ENCODE data around the gene TMEM106C. TPM values are rescaled to one million over a fixed set of nuclear protein-coding genes. Genes with fewer than 3 reads are reported as not detected.

The TMEM106C gene
- total RNA-seq, 1 donor from 2014 or later = 76.1 TPM

DNA sequence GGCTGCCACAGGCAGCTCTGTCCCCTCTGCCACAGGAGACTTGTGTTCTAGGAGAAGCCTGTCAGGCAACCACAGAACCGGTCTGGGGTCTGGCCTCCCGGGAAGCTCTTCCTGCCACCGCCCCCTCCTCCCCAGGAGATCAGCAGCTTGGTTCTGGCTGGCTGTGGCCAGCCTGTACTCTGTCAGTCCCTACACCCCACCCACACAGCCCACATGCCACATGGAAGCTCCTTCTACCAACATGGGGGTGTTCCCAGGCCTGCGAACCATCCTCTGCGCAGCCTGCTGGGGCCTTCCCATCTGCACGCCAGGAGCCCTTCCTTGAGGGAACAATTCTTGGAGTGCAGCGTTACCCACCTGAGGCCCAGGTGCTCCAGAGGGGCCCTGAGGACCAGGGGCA lies 16.8 kb downstream of the TMEM106C start:
- no peak overlapping the region for H3K27ac Mint-ChIP-seq
- TF ChIP-seq, protein P1, sequence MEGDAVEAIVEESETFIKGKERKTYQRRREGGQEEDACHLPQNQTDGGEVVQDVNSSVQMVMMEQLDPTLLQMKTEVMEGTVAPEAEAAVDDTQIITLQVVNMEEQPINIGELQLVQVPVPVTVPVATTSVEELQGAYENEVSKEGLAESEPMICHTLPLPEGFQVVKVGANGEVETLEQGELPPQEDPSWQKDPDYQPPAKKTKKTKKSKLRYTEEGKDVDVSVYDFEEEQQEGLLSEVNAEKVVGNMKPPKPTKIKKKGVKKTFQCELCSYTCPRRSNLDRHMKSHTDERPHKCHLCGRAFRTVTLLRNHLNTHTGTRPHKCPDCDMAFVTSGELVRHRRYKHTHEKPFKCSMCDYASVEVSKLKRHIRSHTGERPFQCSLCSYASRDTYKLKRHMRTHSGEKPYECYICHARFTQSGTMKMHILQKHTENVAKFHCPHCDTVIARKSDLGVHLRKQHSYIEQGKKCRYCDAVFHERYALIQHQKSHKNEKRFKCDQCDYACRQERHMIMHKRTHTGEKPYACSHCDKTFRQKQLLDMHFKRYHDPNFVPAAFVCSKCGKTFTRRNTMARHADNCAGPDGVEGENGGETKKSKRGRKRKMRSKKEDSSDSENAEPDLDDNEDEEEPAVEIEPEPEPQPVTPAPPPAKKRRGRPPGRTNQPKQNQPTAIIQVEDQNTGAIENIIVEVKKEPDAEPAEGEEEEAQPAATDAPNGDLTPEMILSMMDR (IDR thresholded peaks at IDR 0.05; ENCODE audit: unreplicated experiment) = no peak
- DNase-seq (ENCODE audit: low spot score, unreplicated experiment) = no peak
- peaks cover 25% of the 10 kb centered on the region for H3K36me3 Mint-ChIP-seq (ENCODE audit: insufficient read depth)
- no peaks in the 10 kb centered on the region for H3K9me3 Mint-ChIP-seq (ENCODE audit: low read depth)
- no peaks in the 10 kb centered on the region for H3K4me1 Mint-ChIP-seq (ENCODE audit: low read depth)
- H3K27me3 Mint-ChIP-seq = no peaks in the 10 kb centered on the region
- H3K4me3 Mint-ChIP-seq (ENCODE audit: low read depth) = no peak overlapping the region

DNA sequence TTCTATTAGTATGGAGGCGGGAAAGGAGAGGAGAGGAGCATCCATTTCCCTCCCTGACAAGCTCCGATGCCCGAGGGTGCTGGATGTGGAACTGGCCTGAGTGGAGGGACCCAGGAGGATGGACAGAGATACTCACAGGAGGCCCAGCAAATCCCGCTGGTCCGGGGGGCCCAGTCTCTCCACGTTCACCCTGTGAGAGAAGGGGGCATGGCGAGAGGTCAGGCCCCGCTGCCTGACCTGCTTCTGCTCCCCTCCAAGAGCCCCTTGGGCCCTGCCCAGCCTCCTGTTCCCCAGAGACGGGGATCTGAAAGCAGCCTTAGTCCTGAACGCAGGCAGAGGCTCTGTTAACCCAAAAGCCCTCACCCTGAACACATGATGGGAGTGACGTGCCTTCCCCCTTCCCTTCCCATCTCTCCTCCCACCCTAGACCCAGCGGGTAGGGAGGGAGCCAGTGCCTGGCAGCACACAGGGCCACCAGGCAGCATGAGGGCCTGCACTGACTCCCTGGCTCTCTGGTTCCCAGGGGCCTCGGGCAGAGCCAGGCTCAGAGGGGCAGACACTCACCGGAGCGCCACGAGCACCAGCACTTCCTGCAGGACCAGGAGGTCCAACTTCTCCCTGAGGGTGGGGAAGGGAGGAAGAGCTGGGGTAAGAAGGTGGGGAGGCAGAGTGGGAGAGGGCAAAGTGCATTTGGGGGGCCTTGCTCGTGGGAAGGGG lies 17.5 kb downstream of the TMEM106C start:
- Mint-ChIP-seq H3K9me3 (ENCODE audit: low read depth) (no peaks in the 10 kb centered on the region), H3K27ac (no peak overlapping the region), H3K4me3 (ENCODE audit: low read depth) (no peak overlapping the region), H3K27me3 (no peaks in the 10 kb centered on the region), H3K36me3 (ENCODE audit: insufficient read depth) (peaks cover 23% of the 10 kb centered on the region), H3K4me1 (ENCODE audit: low read depth) (no peaks in the 10 kb centered on the region)
- TF ChIP-seq, protein P1 (IDR thresholded peaks at IDR 0.05; ENCODE audit: unreplicated experiment) = no peak
- DNase-seq (ENCODE audit: low spot score, unreplicated experiment) = no peak

DNA sequence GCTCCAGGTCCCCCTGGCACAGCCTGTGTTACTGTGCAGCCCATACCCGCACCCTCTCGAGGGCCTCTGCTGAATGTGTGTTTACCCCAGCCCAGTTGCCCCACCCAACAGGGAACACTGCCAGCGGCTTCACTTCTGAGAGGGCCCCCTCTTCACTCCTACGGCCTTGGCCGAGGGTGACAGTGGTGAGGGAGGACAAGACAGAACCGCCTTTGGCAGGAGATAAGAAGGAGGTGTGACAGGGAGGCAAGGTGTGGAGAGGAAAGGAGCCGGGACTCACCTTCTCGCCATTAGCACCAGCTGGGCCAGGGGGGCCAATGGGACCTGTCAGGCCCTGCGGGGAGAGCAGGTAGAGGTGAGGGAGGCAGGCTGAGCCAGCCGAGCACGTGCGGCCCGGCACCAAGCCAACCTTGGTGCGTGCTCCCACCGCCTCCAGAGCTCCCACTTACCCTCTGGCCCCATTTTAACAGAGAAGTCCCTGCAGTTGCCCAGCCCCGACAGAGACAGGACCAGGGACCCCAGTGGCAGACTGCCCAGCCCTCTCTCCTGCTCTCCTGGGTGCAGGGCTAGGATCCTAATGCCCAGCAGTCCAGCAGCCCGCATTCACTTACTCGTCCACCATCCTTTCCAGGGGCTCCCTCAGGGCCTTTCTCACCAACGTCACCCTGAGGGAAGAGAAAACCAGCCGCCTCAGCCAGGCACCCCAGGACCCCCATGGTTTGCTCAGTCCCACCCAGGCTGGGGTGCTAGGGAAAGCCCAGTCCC lies 18.3 kb downstream of the TMEM106C start:
- no peak for DNase-seq (ENCODE audit: low spot score, unreplicated experiment)
- Mint-ChIP-seq H3K27me3 (no peaks in the 10 kb centered on the region), H3K27ac (no peak overlapping the region), H3K9me3 (ENCODE audit: low read depth) (no peaks in the 10 kb centered on the region), H3K36me3 (ENCODE audit: insufficient read depth) (peaks cover 23% of the 10 kb centered on the region), H3K4me1 (ENCODE audit: low read depth) (no peaks in the 10 kb centered on the region), H3K4me3 (ENCODE audit: low read depth) (no peak overlapping the region)
- TF ChIP-seq, protein P1 (IDR thresholded peaks at IDR 0.05; ENCODE audit: unreplicated experiment) = no peak

DNA sequence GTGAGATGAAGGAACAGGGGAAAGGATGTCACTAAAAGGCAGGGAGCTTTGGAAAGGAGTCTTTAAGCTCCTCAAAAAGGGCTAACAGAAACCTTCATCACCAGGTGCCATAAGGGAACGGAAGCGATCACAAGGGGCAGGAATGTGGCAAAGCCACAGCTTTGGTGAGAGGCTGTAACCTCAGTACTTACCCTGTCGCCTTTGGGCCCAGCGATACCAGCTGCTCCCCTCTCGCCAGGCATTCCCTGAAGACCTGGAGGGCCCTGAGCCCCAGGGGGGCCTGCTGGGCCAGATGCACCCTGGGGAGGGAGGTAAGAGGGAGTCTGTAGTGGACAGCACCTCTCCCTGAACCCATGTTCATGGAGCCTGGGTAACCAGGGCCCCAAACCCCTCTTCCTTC lies 18.9 kb downstream of the TMEM106C start:
- Mint-ChIP-seq H3K27ac (no peak overlapping the region), H3K4me1 (ENCODE audit: low read depth) (no peaks in the 10 kb centered on the region), H3K4me3 (ENCODE audit: low read depth) (no peak overlapping the region), H3K9me3 (ENCODE audit: low read depth) (no peaks in the 10 kb centered on the region), H3K27me3 (no peaks in the 10 kb centered on the region), H3K36me3 (ENCODE audit: insufficient read depth) (peaks cover 24% of the 10 kb centered on the region)
- DNase-seq (ENCODE audit: low spot score, unreplicated experiment) = no peak
- TF ChIP-seq, protein P1 (IDR thresholded peaks at IDR 0.05; ENCODE audit: unreplicated experiment) = no peak

DNA sequence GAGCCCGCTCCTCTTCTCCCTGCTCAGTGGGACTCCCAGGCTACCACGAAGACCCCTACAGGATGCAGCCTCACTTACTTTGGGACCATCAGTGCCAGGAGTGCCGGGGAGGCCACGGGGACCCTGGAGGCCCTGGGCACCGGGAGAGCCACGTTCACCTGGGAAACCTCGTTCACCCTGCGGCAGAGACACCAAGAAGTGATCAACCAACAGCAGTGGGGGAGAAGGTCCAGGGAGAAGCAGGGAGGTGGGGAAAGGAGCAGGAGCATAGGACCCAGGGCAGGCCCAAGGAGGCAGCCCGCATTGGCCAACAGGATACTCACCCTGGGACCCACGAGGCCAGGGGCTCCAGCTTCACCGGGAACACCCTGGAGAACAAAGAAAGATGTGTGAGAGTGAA lies 19.4 kb downstream of the TMEM106C start:
- H3K4me3 Mint-ChIP-seq (ENCODE audit: low read depth) = no peak overlapping the region
- no peaks in the 10 kb centered on the region for H3K9me3 Mint-ChIP-seq (ENCODE audit: low read depth)
- peaks cover 1% of the 10 kb centered on the region for H3K4me1 Mint-ChIP-seq (ENCODE audit: low read depth)
- no peak for DNase-seq (ENCODE audit: low spot score, unreplicated experiment)
- peaks cover 20% of the 10 kb centered on the region for H3K36me3 Mint-ChIP-seq (ENCODE audit: insufficient read depth)
- H3K27ac Mint-ChIP-seq = no peak overlapping the region
- H3K27me3 Mint-ChIP-seq = no peaks in the 10 kb centered on the region
- TF ChIP-seq, protein P1 (IDR thresholded peaks at IDR 0.05; ENCODE audit: unreplicated experiment) = no peak
